Cerebellar nuclear complex (tissue), 1 donor: ENCODE results near the gene ADAMTSL4.
"Not testable (repeated sequence)": the region's sequence is repeated elsewhere in the genome, so short reads cannot be mapped to it uniquely, and the experiment has no call there.

Experiments
- DNase-seq, 2 experiments: peaks; one replicate each; lab custom pipeline; 2025; lab: John Stamatoyannopoulos, UW

ADAMTSL4 gene

GRCh38 chr1:150567341-150567716, 18.1 kb downstream of the ADAMTSL4 start:
- DNase-seq = no peak

GRCh38 chr1:150567717-150568593, 18.7 kb downstream of the ADAMTSL4 start:
- no peak for DNase-seq

GRCh38 chr1:150568594-150568966, 19.4 kb downstream of the ADAMTSL4 start:
- no peak for DNase-seq

GRCh38 chr1:150572918-150573647, 23.9 kb downstream of the ADAMTSL4 start:
- no peak for DNase-seq

- not testable (repeated sequence) for DNase-seq
Measured at GRCh38 chr1:150573648-150574071, 24.5 kb downstream of the ADAMTSL4 start.

GRCh38 chr1:150574260-150575071, 25.3 kb downstream of the ADAMTSL4 start:
- DNase-seq = no peak

GRCh38 chr1:150575072-150575489, 25.9 kb downstream of the ADAMTSL4 start:
- no peak for DNase-seq

- no peak for DNase-seq
Measured at GRCh38 chr1:150575518-150576366, 26.5 kb downstream of the ADAMTSL4 start.

- DNase-seq = no peak
Measured at GRCh38 chr1:150576367-150576711, 27.1 kb downstream of the ADAMTSL4 start.

- no peak for DNase-seq
Measured at GRCh38 chr1:150576794-150577556, 27.8 kb downstream of the ADAMTSL4 start.

- DNase-seq = no peak
Measured at GRCh38 chr1:150577557-150578271, 28.5 kb downstream of the ADAMTSL4 start.

GRCh38 chr1:150578272-150579109, 29.3 kb downstream of the ADAMTSL4 start:
- no peak for DNase-seq

- peak; percentile 57 to 90 for DNase-seq
Measured at GRCh38 chr1:150579110-150579944, 30.1 kb downstream of the ADAMTSL4 start, which contains the start of gene MCL1. TSS of gene MCL1 (minus strand) at chr1:150579610. CDS start at chr1:150579530, 80 bp downstream.

- DNase-seq = no peak
Measured at GRCh38 chr1:150579945-150580642, 30.9 kb downstream of the ADAMTSL4 start.

- not testable (repeated sequence) for DNase-seq
Measured at GRCh38 chr1:150580966-150581365, 31.8 kb downstream of the ADAMTSL4 start.

- DNase-seq = not testable (repeated sequence)
Measured at GRCh38 chr1:150581437-150581836, 32.2 kb downstream of the ADAMTSL4 start.

GRCh38 chr1:150581962-150582361, 32.8 kb downstream of the ADAMTSL4 start:
- DNase-seq = not testable (repeated sequence)
